Stimulated activated CD8-positive, alpha-beta memory T cell treated with anti-CD3 and anti-CD28 coated beads, Interleukin-7, amount 100 ng/mL, for 4 hours (primary cell): ENCODE measurements around the gene IGFBP7.

Experiments
- DNase-seq, 2 donors: peaks; one replicate each; pipeline ENCODE4 v3.0.0-alpha.2; 2020; ENCODE audit warnings: low read depth in 2 of 2

Gene IGFBP7

GRCh38 chr4:57043347-57044251 lies 66.6 kb downstream of the IGFBP7 start:
- no peak for DNase-seq

- DNase-seq, result no peak
Measured at GRCh38 chr4:57042711-57043169, 67.4 kb downstream of the IGFBP7 start.

GRCh38 chr4:57041020-57041419 lies 69.2 kb downstream of the IGFBP7 start:
- no peak for DNase-seq

DNA sequence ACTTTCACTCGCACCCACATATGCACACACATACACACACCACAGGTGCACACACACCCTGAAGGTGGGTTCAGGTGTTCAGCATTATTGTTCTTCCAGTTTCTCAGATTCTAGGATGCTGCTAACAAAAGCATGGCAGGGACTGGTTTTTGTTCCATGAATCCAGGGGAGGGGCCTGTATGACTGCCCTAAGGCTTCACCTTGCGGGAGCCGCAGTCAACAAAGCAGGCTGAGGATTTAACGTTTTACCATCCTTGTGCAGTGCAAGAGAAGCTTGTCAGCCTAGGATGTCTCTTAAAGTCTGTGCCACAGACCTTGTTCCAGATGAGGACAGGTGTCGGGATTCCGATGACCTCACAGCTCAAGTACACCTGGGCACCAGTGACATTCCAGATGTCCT lies 69.7 kb downstream of the IGFBP7 start:
- no peak for DNase-seq

DNA sequence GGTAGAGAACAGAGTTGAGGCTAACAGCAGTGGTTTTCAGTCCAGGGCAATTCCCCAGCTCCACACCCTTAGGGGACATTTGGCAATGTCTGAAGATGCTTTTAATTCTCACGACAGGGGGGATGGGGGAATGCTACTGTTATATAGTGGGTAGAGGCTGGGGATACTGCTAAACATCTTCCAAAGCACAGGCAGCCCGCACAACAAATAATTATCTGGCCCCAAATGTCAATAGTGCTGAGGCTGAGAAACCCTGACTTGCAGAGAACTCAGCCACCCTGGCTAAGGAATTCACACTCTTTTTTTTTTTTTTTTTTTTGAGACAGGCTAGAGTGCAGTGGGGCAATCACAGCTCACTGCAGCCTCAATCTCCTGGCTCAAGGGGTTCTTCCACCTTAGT lies 70.8 kb downstream of the IGFBP7 start:
- DNase-seq, result no peak

GRCh38 chr4:57037982-57038604 lies 72.1 kb downstream of the IGFBP7 start:
- no peak for DNase-seq

- DNase-seq, result no peak
Measured at GRCh38 chr4:57034520-57034919, 75.7 kb downstream of the IGFBP7 start.

- no peak for DNase-seq
Measured at GRCh38 chr4:57023104-57023503, 87.1 kb downstream of the IGFBP7 start.

DNA sequence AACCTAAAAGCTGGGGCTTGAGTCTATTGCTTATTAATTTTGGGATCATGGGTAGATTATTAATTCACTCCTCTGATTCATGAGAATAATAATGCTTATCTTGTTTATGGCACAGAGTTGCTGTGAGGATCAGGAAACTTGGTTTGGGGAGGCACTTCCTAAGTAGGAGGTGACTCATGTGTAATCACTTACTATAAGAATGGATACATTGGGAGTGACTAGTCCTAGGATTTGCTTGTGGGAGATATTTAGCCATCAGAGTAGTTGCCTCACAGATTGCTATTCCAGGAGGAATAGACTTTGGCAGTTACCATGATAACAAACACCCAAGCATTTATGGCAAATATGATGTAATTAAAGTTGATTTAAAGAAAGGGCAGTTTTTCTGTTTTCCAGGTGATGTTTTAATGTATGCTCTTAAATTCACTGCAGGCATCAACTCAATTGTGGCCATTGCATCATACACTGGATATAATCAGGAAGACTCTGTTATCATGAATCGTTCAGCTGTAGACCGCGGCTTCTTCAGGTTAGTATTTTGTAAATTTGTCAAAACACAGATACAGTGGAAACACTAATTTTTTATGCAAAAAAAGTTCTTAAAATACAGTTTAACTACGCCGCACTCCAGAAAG lies 89.6 kb downstream of the IGFBP7 start:
- no peak for DNase-seq

DNA sequence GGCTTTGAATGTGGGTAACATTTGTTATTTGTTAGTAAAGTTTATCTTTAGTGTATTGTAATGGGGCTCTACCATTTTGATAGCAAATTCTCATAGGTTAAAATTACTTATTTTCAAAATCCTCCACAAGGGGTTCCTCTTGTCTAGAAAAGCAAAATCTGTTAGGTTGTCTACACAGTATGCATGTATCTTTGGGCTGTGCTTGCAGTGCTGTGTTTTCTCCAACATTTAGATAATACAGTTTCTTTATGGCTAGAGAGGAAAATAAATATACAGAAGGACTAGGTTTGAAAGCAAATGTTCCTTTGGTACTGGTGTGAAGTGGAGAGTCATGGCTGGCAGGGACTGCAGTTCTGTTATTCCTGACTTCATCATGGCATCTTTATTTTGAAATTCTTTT lies 91.2 kb downstream of the IGFBP7 start:
- no peak for DNase-seq

- no peak for DNase-seq
Measured at GRCh38 chr4:57013543-57014120, 96.6 kb downstream of the IGFBP7 start.

DNA sequence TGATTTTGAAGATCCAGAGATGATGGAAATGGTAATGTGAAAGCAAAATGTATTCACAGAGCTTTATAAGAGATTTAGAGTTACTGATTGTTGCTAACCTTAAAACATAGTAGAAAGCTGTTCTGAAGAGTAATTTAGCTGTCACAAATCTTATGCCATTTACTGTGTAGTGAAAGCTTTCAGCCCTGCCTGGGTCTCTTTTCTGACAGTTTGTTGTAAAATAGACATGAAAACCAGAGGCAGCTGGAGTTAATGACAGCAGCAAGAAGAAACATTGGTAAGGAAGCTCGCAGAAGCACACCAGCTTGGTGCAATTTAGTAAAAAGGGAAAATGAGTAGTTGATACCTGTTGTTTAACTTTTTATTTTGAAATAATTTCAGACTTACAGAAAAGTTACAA lies 110.4 kb downstream of the IGFBP7 start:
- DNase-seq, result no peak

- DNase-seq, result no peak
Measured at GRCh38 chr4:56995525-56995924, 114.7 kb downstream of the IGFBP7 start.

DNA sequence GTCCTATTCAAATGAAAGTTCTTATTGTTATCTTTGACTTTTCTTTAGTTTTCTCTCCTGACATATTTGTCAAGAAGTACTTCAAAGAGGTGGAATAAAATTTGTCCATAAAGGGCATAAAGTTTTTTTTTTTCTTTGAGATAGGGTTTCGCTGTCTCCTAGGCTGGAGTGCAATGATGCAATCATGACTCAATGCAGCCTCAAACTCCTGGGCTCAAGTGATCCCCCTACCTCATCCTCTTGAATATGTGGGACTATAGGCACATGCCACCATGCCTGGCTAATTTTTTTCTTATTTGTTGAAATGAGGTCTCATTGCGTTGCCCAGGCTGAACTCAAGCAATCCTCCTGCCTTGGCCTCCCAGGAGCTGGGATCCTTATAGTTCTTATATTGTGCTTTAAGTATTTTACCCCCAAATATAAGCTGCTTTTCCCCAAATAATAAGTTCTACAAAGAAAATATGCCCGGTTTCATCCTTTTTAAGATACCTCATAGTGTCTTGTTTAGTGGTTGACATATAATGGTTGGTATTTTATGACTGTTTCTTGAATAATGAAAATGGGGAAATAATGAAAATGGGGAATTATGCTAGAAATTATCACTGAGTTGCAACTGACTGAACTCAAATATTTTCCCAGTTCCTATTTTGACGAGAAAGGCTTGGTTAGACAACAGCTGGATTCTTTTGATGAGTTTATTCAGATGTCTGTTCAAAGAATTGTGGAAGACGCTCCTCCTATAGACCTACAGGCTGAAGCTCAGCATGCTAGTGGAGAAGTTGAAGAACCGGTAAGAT lies 119.9 kb downstream of the IGFBP7 start:
- no peak for DNase-seq

GRCh38 chr4:56986952-56987351 lies 123.2 kb downstream of the IGFBP7 start:
- DNase-seq, result no peak

GRCh38 chr4:56986192-56986591 lies 124.0 kb downstream of the IGFBP7 start:
- no peak for DNase-seq

DNA sequence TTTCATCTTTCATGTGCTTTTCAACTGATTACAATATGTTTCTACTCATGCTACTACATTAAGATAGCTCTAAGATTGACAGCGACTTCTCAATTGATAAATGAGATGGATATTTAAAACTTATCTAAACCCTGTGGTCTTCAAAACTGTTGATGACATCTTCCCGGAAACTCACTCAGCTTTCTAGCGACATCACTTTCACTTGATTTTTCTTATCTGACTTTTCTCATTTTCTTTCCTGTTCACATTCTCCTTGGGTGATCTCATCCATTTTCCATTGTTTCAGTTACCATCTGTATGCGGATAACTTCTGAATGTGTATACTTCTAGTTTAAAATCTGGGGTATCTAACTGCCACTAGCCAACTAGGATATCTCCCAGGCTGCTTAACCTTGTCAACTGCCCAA lies 128.4 kb downstream of the IGFBP7 start:
- no peak for DNase-seq
